ENCODE measurements around the gene FHIT. TPM values are rescaled to one million over a fixed set of nuclear protein-coding genes. Genes with fewer than 3 reads are reported as not detected.

FHIT gene
- total and polyA plus RNA-seq, 10 of the 15 experiments (the other 5 are each of a cell fraction or from before 2014, with no cell fraction given) = 4.2 to 14.9 (median 9.4) TPM

GRCh38 chr3:59730591-59730990 lies 1520.7 kb downstream of the FHIT start (continued):
- TF ChIP-seq ZNF592 (IDR thresholded peaks at IDR 0.05) (no peak), NFYA (IDR thresholded peaks at IDR 0.05; ENCODE audit: borderline replicate concordance, low read depth, low read length) (no peak)

GRCh38 chr3:59728587-59728908 lies 1522.7 kb downstream of the FHIT start:
- no peaks in the 10 kb centered on the region for H3K79me2 ChIP-seq (ENCODE audit: control insufficient read depth, insufficient read depth, low read length)
- H3K4me2 ChIP-seq (ENCODE audit: control insufficient read depth, insufficient read depth) = no peak overlapping the region
- in situ Hi-C loops (cut with MboI) (no loop called here), intact Hi-C loops (cut with micrococcal nuclease; ENCODE audit: unreplicated experiment) (no loop called here)
- ChIA-PET RAD21 (ENCODE audit: unreplicated experiment) (no interaction called here), POLR2A (no interaction called here), CTCF (no interaction called here), SMC1A (ENCODE audit: uncharacterized antibody, unreplicated experiment) (interaction anchor here (0.6 kb wide), 1 partner anchor 665 kb away, joined by 3 read pairs; no protein-coding TSS in a partner anchor)
- no peak overlapping the region for H3K9ac ChIP-seq (ENCODE audit: control insufficient read depth, insufficient read depth, low read length)
- no peaks in the 10 kb centered on the region for H4K20me1 ChIP-seq (ENCODE audit: control insufficient read depth, insufficient read depth)
- TF ChIP-seq ZNF384 (IDR thresholded peaks at IDR 0.05; ENCODE audit: borderline replicate concordance, low read depth, low read length) (no peak), PAX5 (IDR thresholded peaks at IDR 0.05; ENCODE audit: borderline replicate concordance, low read depth, low read length) (no peak), ZNF24 (IDR thresholded peaks at IDR 0.05) (no peak), E2F4 (IDR thresholded peaks at IDR 0.05; ENCODE audit: low read depth, low read length) (no peak), POLR2AphosphoS2 (IDR thresholded peaks at IDR 0.05; ENCODE audit: low read depth, low read length) (no peak), BRCA1 (IDR thresholded peaks at IDR 0.05; ENCODE audit: low read depth, low read length) (no peak), CHD4 (IDR thresholded peaks at IDR 0.05) (no peak), YY1 (IDR thresholded peaks at IDR 0.05; ENCODE audit: low read depth, low read length) (no peak)
- no peak for FAIRE-seq
- no peak overlapping the region for H2AFZ ChIP-seq (ENCODE audit: control insufficient read depth, low read depth, low read length)
- BruUV-seq (replicated peaks) = no TSS peak
- H3K9me3 ChIP-seq (replicated peaks; ENCODE audit: control insufficient read depth, insufficient read depth, low read length) = no peaks in the 10 kb centered on the region; the same call in 1 of the 3 replicates
- DNase-seq (ENCODE audit: low read depth, low spot score) = no peak
- no peak for ATAC-seq
- no peaks in the 10 kb centered on the region for H3K27me3 ChIP-seq (replicated peaks in 1 of 2; ENCODE audit: control insufficient read depth in 2 of 2, insufficient read depth in 2 of 2, low read length in 1 of 2)
- no peaks in the 10 kb centered on the region for H3K36me3 ChIP-seq (ENCODE audit: control insufficient read depth in 2 of 2, insufficient read depth in 2 of 2, low read length in 1 of 2)
- no peak overlapping the region for H3K27ac ChIP-seq (ENCODE audit: control insufficient read depth, insufficient read depth)
- peaks cover 21% of the 10 kb centered on the region for H3K4me1 ChIP-seq (ENCODE audit: control insufficient read depth, insufficient read depth, low read length)
- no peak overlapping the region for H3K4me3 ChIP-seq
